Spleen (tissue), 11 donors: ENCODE data around the gene FAM209B. TPM values are rescaled to one million over a fixed set of nuclear protein-coding genes. Genes with fewer than 3 reads are reported as not detected.

Experiments used
- DNase-seq: peaks from one replicate; pipeline ENCODE4 v3.0.0-alpha.2; 2020
- H3K27ac ChIP-seq, 8 donors: fragments of 200-600 bp; sonication (generic) in 7 of 8; 1 replicate in 4 of 8; 2 replicates in 4 of 8; pipeline versions ENCODE4 v1.5.0 to v1.8.0; 2016 to 2021; ENCODE audit warnings: inconsistent platforms in 4 of 8, mild to moderate bottlenecking in 4 of 8, moderate library complexity in 1 of 8
- H3K27me3 ChIP-seq, 7 donors: fragments of 200-600 bp; sonication (generic) in 6 of 7; replicated peaks in 1 of 7; 1 replicate in 4 of 7; 2 replicates in 3 of 7; pipeline versions ENCODE4 v1.5.0 to v1.8.0; 2016 to 2021; ENCODE audit warnings: inconsistent platforms in 3 of 7, mild to moderate bottlenecking in 1 of 7
- H3K36me3 ChIP-seq, 6 donors: fragments of 200-600 bp; sonication (generic) in 5 of 6; 1 replicate in 4 of 6; 2 replicates in 2 of 6; pipeline versions ENCODE4 v1.5.0 to v1.8.0; 2016 to 2021; ENCODE audit warnings: inconsistent platforms in 2 of 6
- H3K4me1 ChIP-seq, 6 donors: fragments of 200-600 bp; sonication (generic) in 5 of 6; 1 replicate in 3 of 6; 2 replicates in 3 of 6; pipeline versions ENCODE4 v1.5.0 to v1.8.0; 2016 to 2021; ENCODE audit warnings: inconsistent platforms in 3 of 6
- H3K4me3 ChIP-seq, 8 donors: fragments of 200-600 bp; sonication (generic) in 7 of 8; 1 replicate in 4 of 8; 2 replicates in 4 of 8; pipeline versions ENCODE4 v1.5.0 to v1.8.0; 2016 to 2021; ENCODE audit warnings: inconsistent platforms in 4 of 8, mild to moderate bottlenecking in 4 of 8, moderate library complexity in 2 of 8
- H3K9me3 ChIP-seq, 8 donors: fragments of 200-600 bp; sonication (generic) in 7 of 8; 1 replicate in 4 of 8; 2 replicates in 4 of 8; pipeline versions ENCODE4 v1.5.0 to v1.8.0; 2016 to 2021; ENCODE audit warnings: inconsistent platforms in 4 of 8
- CTCF ChIP-seq, 11 experiments: fragments of 200-600 bp in 7 of 11; fragments of 450-650 bp in 4 of 11; sonication (generic) in 4 of 11; IDR thresholded peaks in 8 of 11; conservative IDR thresholded peaks in 3 of 11; 1 replicate in 7 of 11; 2 replicates in 4 of 11; pipeline versions ENCODE4 v1.4.0 to v1.8.0; 2016 to 2021; ENCODE audit warnings: antibody characterized with exemption in 11 of 11, inconsistent platforms in 4 of 11, mild to moderate bottlenecking in 1 of 11
- POLR2A ChIP-seq, 3 donors: fragments of 450-650 bp; IDR thresholded peaks; one replicate each; pipeline ENCODE4 v1.5.1; 2017; ENCODE audit warnings: antibody characterized with exemption in 3 of 3, mild to moderate bottlenecking in 1 of 3
- POLR2AphosphoS5 ChIP-seq, 3 donors: sonication (generic); formaldehyde crosslinking; IDR thresholded peaks; one replicate each; pipeline ENCODE4 v1.5.1; 2017; ENCODE audit warnings: antibody characterized with exemption in 3 of 3
- WGBS, 5 donors: extraction: QIAGEN DNeasy Blood & Tissue Kit in 3 of 5; methylation state at CpG; one replicate each; pipeline versions ENCODE4 v1.1.5 to v1.1.7; 2013 to 2018; 5-methylcytosine and 5-hydroxymethylcytosine counted together
- intact Hi-C: fragments of 100-400 bp; cut with DNase I; formaldehyde crosslinking; loops from one replicate; pipeline ENCODE4 v1.15.0; 2023; ENCODE audit warnings: low total_unique reads
- polyA plus RNA-seq, 3 donors: library from polyadenylated mRNA; stranded (reverse); fragments of 200-250 nt; gene quantifications; one replicate each; pipeline ENCODE4 v1.2.1, GENCODE V29; 2013
- total RNA-seq, 7 donors: library from RNA; depleted of rRNA in 3 of 7; stranded (reverse); fragments of >200 nt in 3 of 7; fragmentation: NEBNext Ultra II Directional in 4 of 7; extraction: Animal tissue kit (Norgen Biotek cat#: 25700) in 4 of 7; gene quantifications; one replicate each; pipeline versions ENCODE4 v1.1.0 to v1.2.1, GENCODE V29; 2016 to 2021
- donor health status: healthy with polysubstance abuse.
- donor health status: DM: no; HTN: no; CAD: no; lungs with moderate emphysema.
- donor health status: DM: no; HTN: no; CAD: no.
- donor health status: Bipolar disorder and iron deficiency.
- donor health status: healthy.
- donor health status: DM: no; HTN: no; CAD: no.
- donor health status: DM: yes; HTN: yes; CAD: no.

Gene FAM209B
- total and polyA plus RNA-seq, 10 donors: 0.97 to 5.8 (median 1.9) TPM; not detected in 3

- intact Hi-C loops: no loop called here
- DNase-seq: no peak
- WGBS, 5 donors: 92 to 100% (median 98%) methylated on average over 1 of the region's 1 CpG
- Histone ChIP-seq H3K4me1 (peaks cover 0 to 13% (median 0%) of the 10 kb centered on the region in 6 donors), H3K36me3 (peaks cover 0 to 94% (median 21%) of the 10 kb centered on the region in 6 donors), H3K27me3 (no peaks in the 10 kb centered on the region), H3K9me3 (peaks cover 0 to 15% (median 12%) of the 10 kb centered on the region in 8 donors), H3K4me3 (no peak overlapping the region), H3K27ac (no peak overlapping the region)
- no peak for TF ChIP-seq POLR2AphosphoS5 (IDR thresholded peaks at IDR 0.05)
- TF ChIP-seq POLR2A (IDR thresholded peaks at IDR 0.05): no peak
- TF ChIP-seq CTCF (IDR thresholded peaks at IDR 0.05 in 8 of 11, conservative IDR thresholded peaks at IDR 0.05 in 3 of 11): no peak
Measured at GRCh38 chr20:56501116-56501515, 31.9 kb upstream of the FAM209B start.

DNA sequence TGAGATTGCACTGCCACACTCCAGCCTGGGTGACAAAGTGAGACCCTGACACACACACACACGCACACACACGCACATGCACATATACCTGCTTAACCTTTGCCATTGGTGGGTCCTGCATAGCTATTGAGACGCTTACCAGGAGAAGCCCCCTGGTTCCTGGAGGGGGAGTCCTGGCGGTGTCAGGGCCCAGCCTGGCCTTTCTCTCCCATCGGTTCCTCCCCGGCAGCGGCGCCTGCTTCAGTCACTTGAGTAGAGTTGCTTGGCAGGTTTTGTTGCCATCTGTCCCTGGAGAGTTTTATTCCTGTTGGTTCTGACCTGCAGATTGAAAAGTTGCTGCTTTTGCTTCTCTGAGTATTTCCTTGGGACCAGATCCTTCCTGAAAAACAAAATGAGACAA is 29.1 kb upstream of the FAM209B start:
- 97 to 99% (median 98%) methylated on average over 5 to 8 of the region's 8 CpGs for WGBS, 5 donors
- Histone ChIP-seq H3K36me3 (peaks cover 0 to 84% (median 0%) of the 10 kb centered on the region in 6 donors), H3K27me3 (no peaks in the 10 kb centered on the region), H3K27ac (no peak overlapping the region), H3K4me1 (peaks cover 0 to 18% (median 0%) of the 10 kb centered on the region in 6 donors), H3K4me3 (no peak overlapping the region), H3K9me3 (no peaks in the 10 kb centered on the region)
- no peak for DNase-seq
- intact Hi-C loops: no loop called here
- no peak for TF ChIP-seq CTCF (IDR thresholded peaks at IDR 0.05 in 8 of 11, conservative IDR thresholded peaks at IDR 0.05 in 3 of 11)
- TF ChIP-seq POLR2AphosphoS5 (IDR thresholded peaks at IDR 0.05): no peak
- TF ChIP-seq POLR2A (IDR thresholded peaks at IDR 0.05): no peak

DNA sequence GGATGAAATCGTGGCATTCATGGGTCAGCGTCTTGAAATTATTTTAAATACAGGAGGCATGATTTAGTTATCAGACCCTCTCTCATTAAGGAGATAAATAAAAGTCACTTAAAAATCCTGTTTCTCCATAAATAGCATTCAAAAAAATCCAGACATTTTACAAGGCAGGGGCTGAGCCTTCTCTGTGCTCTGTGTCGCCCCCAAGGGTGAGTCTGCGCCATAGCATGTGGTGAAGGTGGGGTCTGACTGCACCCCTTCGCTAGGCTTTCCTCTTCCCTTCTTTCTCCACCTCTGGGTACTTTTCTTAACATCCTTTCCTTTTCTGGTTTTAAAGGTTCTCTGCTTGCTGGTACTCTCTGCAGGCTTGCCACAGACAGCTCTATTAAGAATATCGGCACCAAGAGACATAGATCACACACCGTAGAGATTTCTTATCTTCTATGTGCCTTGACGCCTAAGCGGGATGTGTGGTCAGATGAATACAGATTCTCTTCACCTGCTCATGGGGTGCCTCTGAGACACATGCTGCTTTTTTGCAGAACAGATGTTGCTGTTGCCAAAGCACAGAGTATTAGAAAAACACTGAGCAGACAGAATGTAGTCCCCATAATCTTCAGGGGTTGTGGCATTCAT is 28.6 kb upstream of the FAM209B start:
- H3K27ac ChIP-seq: no peak overlapping the region
- H3K36me3 ChIP-seq: peaks cover 0 to 82% (median 0%) of the 10 kb centered on the region in 6 donors
- no peak for DNase-seq

More for the DNA sequence above, 28.6 kb upstream of the FAM209B start:
- Histone ChIP-seq H3K9me3 (no peaks in the 10 kb centered on the region), H3K27me3 (no peaks in the 10 kb centered on the region), H3K4me3 (no peak overlapping the region), H3K4me1 (peaks cover 0 to 18% (median 0%) of the 10 kb centered on the region in 6 donors)
- TF ChIP-seq POLR2AphosphoS5 (IDR thresholded peaks at IDR 0.05) (no peak), CTCF (IDR thresholded peaks at IDR 0.05 in 8 of 11, conservative IDR thresholded peaks at IDR 0.05 in 3 of 11) (peak in 5 of 11 experiments; percentile 14 to 57 (median 44)), POLR2A (IDR thresholded peaks at IDR 0.05) (no peak)
- intact Hi-C loops: no loop called here
- WGBS, 5 donors: 85 to 88% (median 86%) methylated on average over 9 of the region's 9 CpGs
